Measurements from ENCODE around the gene KIF26B. TPM values are rescaled to one million over a fixed set of nuclear protein-coding genes. Genes with fewer than 3 reads are reported as not detected.

The KIF26B gene
- total RNA-seq, 2 donors from 2014 or later, result not detected

DNA sequence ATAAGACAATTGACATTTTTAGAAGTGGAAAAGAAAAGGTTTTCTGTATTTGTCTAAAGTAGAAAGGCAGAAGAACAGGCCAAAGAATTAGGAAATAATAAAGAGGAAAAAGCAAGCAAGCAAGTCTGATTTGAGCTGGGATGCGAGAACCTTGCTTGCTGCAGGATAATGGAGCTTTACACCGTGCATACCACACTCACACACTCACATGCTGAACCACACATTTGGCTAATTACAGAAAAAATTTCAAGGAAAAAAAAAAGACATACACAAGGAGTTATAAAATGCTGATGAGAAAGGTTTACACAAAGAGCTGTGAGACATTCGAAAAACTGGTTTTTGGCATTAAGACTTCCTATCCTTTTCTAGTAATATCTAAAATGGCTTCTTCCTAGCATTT lies 593.9 kb downstream of the KIF26B start:
- Mint-ChIP-seq H3K27ac (no peak overlapping the region), H3K4me3 (no peak overlapping the region), H3K27me3 (no peaks in the 10 kb centered on the region), H3K36me3 (ENCODE audit: low read depth) (peaks cover 29% of the 10 kb centered on the region), H3K4me1 (no peaks in the 10 kb centered on the region), H3K9me3 (peaks cover 14% of the 10 kb centered on the region)
- ATAC-seq (replicated peaks), result no peak

DNA sequence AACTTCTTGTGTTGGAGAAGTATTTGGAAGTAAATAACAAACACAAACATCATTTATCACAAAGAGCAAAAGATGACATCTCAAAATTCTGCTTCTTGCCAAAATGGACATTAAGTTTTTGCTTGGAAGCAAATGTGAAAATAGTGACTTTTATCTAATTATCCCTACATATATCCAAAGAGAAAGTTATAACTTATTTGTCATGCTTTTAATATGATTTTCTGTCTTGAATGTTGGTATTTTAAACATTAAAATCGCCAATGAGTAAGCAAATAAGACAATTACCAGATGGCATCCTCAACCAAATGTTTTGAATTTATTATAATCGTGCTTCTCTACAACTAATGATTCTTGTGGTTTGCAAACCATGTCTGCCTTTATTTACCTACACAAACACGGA lies 594.3 kb downstream of the KIF26B start:
- peaks cover 14% of the 10 kb centered on the region for H3K9me3 Mint-ChIP-seq
- H3K4me1 Mint-ChIP-seq, result no peaks in the 10 kb centered on the region
- ATAC-seq (replicated peaks), result no peak
- H3K4me3 Mint-ChIP-seq, result no peak overlapping the region
- no peaks in the 10 kb centered on the region for H3K27me3 Mint-ChIP-seq
- peaks cover 29% of the 10 kb centered on the region for H3K36me3 Mint-ChIP-seq (ENCODE audit: low read depth)
- no peak overlapping the region for H3K27ac Mint-ChIP-seq

DNA sequence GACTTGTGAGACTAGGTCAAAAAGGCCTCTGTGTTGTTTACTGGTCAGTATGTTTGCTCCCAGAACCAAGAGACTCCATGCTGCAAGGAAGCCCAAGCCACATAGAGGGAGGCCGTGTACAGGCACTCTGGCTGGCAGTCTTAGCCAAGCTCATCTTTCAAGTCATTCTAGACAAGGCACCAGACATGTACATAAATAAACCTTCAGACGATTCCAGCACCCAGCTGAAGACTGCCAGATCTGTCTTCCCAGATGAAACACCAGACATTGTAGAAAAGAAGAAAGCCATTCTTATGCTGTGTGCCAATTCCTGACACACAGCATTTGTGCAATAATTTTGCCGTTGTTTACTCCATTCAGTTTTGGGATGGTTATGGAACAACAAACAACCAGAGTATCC lies 595.5 kb downstream of the KIF26B start:
- H3K27me3 Mint-ChIP-seq, result no peaks in the 10 kb centered on the region
- H3K4me3 Mint-ChIP-seq, result no peak overlapping the region
- ATAC-seq (replicated peaks), result no peak
- H3K4me1 Mint-ChIP-seq, result no peaks in the 10 kb centered on the region
- H3K27ac Mint-ChIP-seq, result no peak overlapping the region
- H3K9me3 Mint-ChIP-seq, result peaks cover 11% of the 10 kb centered on the region
- peaks cover 29% of the 10 kb centered on the region for H3K36me3 Mint-ChIP-seq (ENCODE audit: low read depth)

DNA sequence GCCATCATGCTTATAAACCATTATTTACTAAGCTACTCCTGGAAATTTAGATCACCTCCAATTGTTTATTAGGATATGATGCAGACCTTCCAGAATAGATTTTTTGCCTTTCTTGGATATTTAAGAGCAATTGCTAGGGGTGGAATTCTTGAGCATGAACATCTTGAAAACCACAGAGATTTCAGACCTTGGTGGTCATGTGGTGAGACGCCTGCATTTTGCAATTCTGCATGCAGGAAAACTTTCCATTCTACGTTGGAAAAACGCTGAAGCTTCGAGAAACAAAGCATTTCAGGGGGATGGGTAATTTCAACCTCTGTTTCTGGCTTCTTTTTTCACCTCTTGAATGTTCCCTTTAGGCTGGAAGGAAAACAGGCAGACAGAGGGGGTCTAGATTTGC lies 596.3 kb downstream of the KIF26B start:
- no peak overlapping the region for H3K4me3 Mint-ChIP-seq
- H3K4me1 Mint-ChIP-seq, result no peaks in the 10 kb centered on the region
- no peak overlapping the region for H3K27ac Mint-ChIP-seq
- ATAC-seq (replicated peaks), result no peak
- H3K9me3 Mint-ChIP-seq, result peaks cover 11% of the 10 kb centered on the region
- no peaks in the 10 kb centered on the region for H3K27me3 Mint-ChIP-seq
- H3K36me3 Mint-ChIP-seq (ENCODE audit: low read depth), result peaks cover 29% of the 10 kb centered on the region

DNA sequence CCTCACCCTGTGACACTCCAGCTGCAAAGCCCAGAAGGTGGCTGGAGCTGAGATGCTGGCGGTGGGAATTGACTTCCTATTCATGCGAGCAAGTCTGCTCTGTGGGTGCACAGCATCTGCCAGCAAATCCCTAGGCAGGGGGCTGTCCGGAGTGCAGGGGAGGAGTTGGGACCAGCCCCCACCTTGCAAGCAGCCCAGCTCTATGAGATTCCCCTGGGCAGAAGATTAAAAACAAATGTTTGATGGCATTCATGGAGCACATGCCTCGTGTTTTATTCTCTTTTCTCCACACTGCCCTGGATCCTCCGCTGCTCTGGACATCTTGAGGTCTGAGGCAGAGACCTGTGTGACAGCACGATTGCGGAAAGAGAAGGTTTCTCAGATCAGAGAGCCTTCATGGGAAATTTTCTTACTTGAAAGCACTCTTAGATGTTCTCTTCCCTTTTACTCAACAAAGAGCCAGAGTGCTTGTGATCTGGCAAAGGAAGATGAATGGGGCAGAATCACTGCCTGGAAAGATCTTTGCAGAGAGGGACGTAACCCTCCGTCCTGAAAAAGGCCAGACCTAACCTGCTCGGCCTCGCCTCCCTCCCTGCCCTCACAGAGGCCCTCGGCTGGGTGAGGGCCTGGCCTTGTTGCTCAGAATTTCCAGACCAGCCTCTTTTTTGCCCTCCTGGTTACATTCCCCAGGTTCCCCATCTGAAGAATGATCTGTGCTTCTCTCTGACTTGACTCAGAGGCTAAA lies 597.1 kb downstream of the KIF26B start:
- H3K4me1 Mint-ChIP-seq, result no peaks in the 10 kb centered on the region
- H3K27ac Mint-ChIP-seq, result no peak overlapping the region
- peaks cover 13% of the 10 kb centered on the region for H3K9me3 Mint-ChIP-seq
- no peak overlapping the region for H3K4me3 Mint-ChIP-seq
- H3K27me3 Mint-ChIP-seq, result no peaks in the 10 kb centered on the region
- peaks cover 25% of the 10 kb centered on the region for H3K36me3 Mint-ChIP-seq (ENCODE audit: low read depth)
- ATAC-seq (replicated peaks), result no peak

DNA sequence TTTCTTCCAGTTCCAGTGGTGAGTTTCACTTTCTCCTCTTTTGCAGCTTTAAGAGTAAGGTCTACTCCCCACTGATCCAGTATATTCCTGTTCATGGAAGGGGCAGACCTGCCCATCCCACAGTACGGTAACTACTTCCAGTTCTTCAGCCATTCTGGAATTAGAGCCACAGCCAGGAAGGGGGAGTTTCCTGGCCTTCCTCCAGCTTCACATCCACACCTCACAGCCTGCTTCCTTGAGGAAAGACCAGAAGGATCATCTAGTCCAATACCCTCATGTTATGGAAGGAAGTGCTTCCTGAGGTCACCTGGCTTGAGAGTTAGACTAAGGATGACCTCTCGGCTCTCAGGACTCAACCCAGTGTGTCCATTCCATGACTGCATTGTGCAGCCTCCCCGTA lies 597.8 kb downstream of the KIF26B start:
- H3K9me3 Mint-ChIP-seq, result peaks cover 13% of the 10 kb centered on the region
- ATAC-seq (replicated peaks), result no peak
- H3K4me3 Mint-ChIP-seq, result no peak overlapping the region
- peaks cover 18% of the 10 kb centered on the region for H3K36me3 Mint-ChIP-seq (ENCODE audit: low read depth)
- no peaks in the 10 kb centered on the region for H3K4me1 Mint-ChIP-seq
- H3K27me3 Mint-ChIP-seq, result no peaks in the 10 kb centered on the region
- no peak overlapping the region for H3K27ac Mint-ChIP-seq

DNA sequence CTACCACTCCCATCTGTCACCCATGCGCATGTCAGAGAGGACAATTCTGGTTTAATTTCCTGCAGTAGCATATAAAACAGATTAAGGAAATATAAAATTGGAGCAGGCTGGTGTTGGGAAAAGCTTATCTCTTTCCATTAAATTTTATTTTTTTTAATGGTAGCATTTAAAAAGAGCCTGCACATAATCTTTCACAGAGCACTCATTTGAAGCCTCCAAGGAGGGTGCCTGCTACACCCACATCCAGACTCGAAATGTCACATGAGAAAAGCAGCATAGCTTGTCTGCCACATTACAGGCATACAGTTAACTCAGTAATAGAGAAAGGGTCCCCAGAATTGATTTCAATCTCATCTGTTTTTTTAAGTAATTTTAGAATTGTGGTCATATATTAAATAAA lies 599.0 kb downstream of the KIF26B start:
- H3K4me3 Mint-ChIP-seq, result no peak overlapping the region
- peaks cover 9% of the 10 kb centered on the region for H3K36me3 Mint-ChIP-seq (ENCODE audit: low read depth)
- ATAC-seq (replicated peaks), result no peak
- H3K4me1 Mint-ChIP-seq, result no peaks in the 10 kb centered on the region
- H3K9me3 Mint-ChIP-seq, result peaks cover 14% of the 10 kb centered on the region
- no peaks in the 10 kb centered on the region for H3K27me3 Mint-ChIP-seq
- no peak overlapping the region for H3K27ac Mint-ChIP-seq

DNA sequence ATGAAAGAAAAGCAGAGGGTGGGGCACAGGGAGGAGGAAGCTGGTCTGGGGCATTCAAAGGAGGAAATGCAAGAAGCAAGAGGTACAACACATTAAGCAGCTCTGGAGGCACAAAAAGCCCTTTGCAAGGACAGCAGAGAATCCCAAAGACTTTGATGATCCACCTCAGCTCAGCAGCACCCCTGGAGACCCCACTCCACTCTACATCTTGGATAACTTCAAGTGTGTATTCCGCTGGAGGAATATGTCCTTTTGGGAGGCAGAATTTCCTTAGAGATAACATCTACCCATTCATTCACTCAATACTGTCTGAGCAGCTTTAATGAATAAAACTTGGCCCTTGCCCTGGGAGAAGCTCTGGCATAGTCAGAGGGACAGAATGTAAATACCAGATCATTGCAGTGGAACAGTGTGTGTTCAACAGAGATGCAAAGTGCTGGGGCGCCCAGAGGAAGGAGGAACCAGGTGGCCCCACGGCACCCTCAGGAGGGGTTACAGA lies 599.7 kb downstream of the KIF26B start:
- no peak overlapping the region for H3K4me3 Mint-ChIP-seq
- no peaks in the 10 kb centered on the region for H3K4me1 Mint-ChIP-seq
- no peaks in the 10 kb centered on the region for H3K27me3 Mint-ChIP-seq
- ATAC-seq (replicated peaks), result no peak
- H3K27ac Mint-ChIP-seq, result no peak overlapping the region
- peaks cover 3% of the 10 kb centered on the region for H3K36me3 Mint-ChIP-seq (ENCODE audit: low read depth)
- H3K9me3 Mint-ChIP-seq, result peaks cover 14% of the 10 kb centered on the region

All from activated T-helper 17 cell treated with anti-CD3 and anti-CD28 coated beads, Interleukin-2, amount 50 U/mL, for 72 hours (primary cell).